Measurements from ENCODE around the gene GID8.

DNA sequence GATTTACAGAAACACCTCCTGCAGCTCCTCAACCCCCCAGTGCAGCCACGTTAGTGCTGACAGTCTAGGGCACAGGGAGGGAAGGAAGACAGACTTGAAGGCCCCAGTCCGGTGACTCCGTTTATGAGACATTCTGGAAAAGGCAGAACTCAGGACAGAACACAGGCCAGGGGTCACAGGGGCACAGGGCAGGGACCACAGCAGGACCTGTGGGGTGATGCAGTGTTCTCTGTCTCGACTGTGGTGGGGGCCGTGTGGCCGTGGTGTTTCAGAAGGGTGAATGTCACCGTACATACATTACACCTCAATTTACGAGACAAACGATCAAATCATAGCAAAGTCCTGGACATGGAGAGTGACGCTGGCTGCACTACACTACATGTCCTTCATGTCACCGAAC lies 57.5 kb downstream of the GID8 start:
- TF ChIP-seq POLR2AphosphoS5 (IDR thresholded peaks at IDR 0.05; ENCODE audit: low read depth, low read length) (no peak), POLR2A (IDR thresholded peaks at IDR 0.05; ENCODE audit: borderline replicate concordance, extremely low read depth, insufficient read depth, insufficient read length) (no peak), CBX3 (IDR thresholded peaks at IDR 0.05; ENCODE audit: low read depth) (no peak), SRF (IDR thresholded peaks at IDR 0.05; ENCODE audit: low read depth) (no peak), EGR1 (IDR thresholded peaks at IDR 0.05; ENCODE audit: low read depth) (no peak), ZNF274 (IDR thresholded peaks at IDR 0.05; ENCODE audit: low read depth, low read length) (no peak)
- TF ChIP-seq, protein P1, sequence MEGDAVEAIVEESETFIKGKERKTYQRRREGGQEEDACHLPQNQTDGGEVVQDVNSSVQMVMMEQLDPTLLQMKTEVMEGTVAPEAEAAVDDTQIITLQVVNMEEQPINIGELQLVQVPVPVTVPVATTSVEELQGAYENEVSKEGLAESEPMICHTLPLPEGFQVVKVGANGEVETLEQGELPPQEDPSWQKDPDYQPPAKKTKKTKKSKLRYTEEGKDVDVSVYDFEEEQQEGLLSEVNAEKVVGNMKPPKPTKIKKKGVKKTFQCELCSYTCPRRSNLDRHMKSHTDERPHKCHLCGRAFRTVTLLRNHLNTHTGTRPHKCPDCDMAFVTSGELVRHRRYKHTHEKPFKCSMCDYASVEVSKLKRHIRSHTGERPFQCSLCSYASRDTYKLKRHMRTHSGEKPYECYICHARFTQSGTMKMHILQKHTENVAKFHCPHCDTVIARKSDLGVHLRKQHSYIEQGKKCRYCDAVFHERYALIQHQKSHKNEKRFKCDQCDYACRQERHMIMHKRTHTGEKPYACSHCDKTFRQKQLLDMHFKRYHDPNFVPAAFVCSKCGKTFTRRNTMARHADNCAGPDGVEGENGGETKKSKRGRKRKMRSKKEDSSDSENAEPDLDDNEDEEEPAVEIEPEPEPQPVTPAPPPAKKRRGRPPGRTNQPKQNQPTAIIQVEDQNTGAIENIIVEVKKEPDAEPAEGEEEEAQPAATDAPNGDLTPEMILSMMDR (IDR thresholded peaks at IDR 0.05 in 2 of 3, conservative IDR thresholded peaks at IDR 0.05 in 1 of 3; ENCODE audit: borderline replicate concordance in 1 of 3, insufficient read depth in 1 of 3, low read depth in 2 of 3, low read length in 2 of 3) = no peak
- TF ChIP-seq, protein P2, sequence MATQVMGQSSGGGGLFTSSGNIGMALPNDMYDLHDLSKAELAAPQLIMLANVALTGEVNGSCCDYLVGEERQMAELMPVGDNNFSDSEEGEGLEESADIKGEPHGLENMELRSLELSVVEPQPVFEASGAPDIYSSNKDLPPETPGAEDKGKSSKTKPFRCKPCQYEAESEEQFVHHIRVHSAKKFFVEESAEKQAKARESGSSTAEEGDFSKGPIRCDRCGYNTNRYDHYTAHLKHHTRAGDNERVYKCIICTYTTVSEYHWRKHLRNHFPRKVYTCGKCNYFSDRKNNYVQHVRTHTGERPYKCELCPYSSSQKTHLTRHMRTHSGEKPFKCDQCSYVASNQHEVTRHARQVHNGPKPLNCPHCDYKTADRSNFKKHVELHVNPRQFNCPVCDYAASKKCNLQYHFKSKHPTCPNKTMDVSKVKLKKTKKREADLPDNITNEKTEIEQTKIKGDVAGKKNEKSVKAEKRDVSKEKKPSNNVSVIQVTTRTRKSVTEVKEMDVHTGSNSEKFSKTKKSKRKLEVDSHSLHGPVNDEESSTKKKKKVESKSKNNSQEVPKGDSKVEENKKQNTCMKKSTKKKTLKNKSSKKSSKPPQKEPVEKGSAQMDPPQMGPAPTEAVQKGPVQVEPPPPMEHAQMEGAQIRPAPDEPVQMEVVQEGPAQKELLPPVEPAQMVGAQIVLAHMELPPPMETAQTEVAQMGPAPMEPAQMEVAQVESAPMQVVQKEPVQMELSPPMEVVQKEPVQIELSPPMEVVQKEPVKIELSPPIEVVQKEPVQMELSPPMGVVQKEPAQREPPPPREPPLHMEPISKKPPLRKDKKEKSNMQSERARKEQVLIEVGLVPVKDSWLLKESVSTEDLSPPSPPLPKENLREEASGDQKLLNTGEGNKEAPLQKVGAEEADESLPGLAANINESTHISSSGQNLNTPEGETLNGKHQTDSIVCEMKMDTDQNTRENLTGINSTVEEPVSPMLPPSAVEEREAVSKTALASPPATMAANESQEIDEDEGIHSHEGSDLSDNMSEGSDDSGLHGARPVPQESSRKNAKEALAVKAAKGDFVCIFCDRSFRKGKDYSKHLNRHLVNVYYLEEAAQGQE (IDR thresholded peaks at IDR 0.05; ENCODE audit: low read depth) = no peak
